Endodermal cell (in vitro differentiated cells): ENCODE data around the gene XIAP. TPM values are rescaled to one million over a fixed set of nuclear protein-coding genes. Genes with fewer than 3 reads are reported as not detected.
"Not testable (repeated sequence)": the region's sequence is repeated elsewhere in the genome, so short reads cannot be mapped to it uniquely, and the experiment has no call there.

Experiments
- DNase-seq: peaks from one replicate; pipeline ENCODE4 v3.0.0-alpha.2; 2017
- H3K27ac ChIP-seq: 2 replicates; pipeline ENCODE4 v1.5.1; 2013; ENCODE audit warnings: mild to moderate bottlenecking, low read depth, low read length, moderate library complexity
- H3K27me3 ChIP-seq: 2 replicates; pipeline ENCODE4 v1.6.1; 2013; ENCODE audit warnings: mild to moderate bottlenecking, low read length, moderate library complexity; ENCODE audit not compliant: insufficient read depth, control insufficient read depth, poor library complexity, severe bottlenecking
- H3K36me3 ChIP-seq: 2 replicates; pipeline ENCODE4 v1.7.0; 2013; ENCODE audit warnings: mild to moderate bottlenecking, low read length, moderate library complexity; ENCODE audit not compliant: control insufficient read depth, insufficient read depth
- H3K4me1 ChIP-seq: one replicate; pipeline ENCODE4 v1.7.0; 2013; ENCODE audit warnings: low read length; ENCODE audit not compliant: control insufficient read depth, insufficient read depth
- H3K4me3 ChIP-seq: 2 replicates; pipeline ENCODE4 v1.5.1; 2013; ENCODE audit warnings: mild to moderate bottlenecking, low read length, moderate library complexity
- H3K9ac ChIP-seq: 2 replicates; pipeline ENCODE4 v1.6.1; 2013; ENCODE audit warnings: mild to moderate bottlenecking, low read length, moderate library complexity; ENCODE audit not compliant: poor library complexity, severe bottlenecking; ENCODE audit errors: extremely low read depth
- H3K9me3 ChIP-seq: 2 replicates; pipeline ENCODE4 v1.6.1; 2013; ENCODE audit warnings: mild to moderate bottlenecking, low read length, moderate library complexity; ENCODE audit not compliant: control insufficient read depth
- H3K27ac Mint-ChIP-seq: 2 replicates; pipeline ENCODE4 v1.8.0; 2020; ENCODE audit warnings: mixed read lengths
- H3K27me3 Mint-ChIP-seq: 2 replicates; pipeline ENCODE4 v1.8.0; 2021; ENCODE audit warnings: mild to moderate bottlenecking, mixed read lengths; ENCODE audit not compliant: insufficient read depth
- H3K36me3 Mint-ChIP-seq: 2 replicates; pipeline ENCODE4 v1.8.0; 2020; ENCODE audit warnings: low read depth, mixed read lengths
- H3K4me1 Mint-ChIP-seq: 2 replicates; pipeline ENCODE4 v1.8.0; 2020; ENCODE audit warnings: mixed read lengths
- H3K4me3 Mint-ChIP-seq: 2 replicates; pipeline ENCODE4 v1.8.0; 2020; ENCODE audit warnings: mild to moderate bottlenecking, moderate library complexity, mixed read lengths
- H3K9me3 Mint-ChIP-seq: 2 replicates; pipeline ENCODE4 v1.8.0; 2020; ENCODE audit warnings: mild to moderate bottlenecking, mixed read lengths
- CTCF ChIP-seq: fragments of 200-600 bp; sonication (generic); conservative IDR thresholded peaks from 2 replicates; pipeline ENCODE4 v1.5.0; 2021; ENCODE audit warnings: antibody characterized with exemption, mild to moderate bottlenecking
- WGBS, 2 experiments: methylation state at CpG; one replicate each; pipeline versions ENCODE4 v1.1.5 to v1.1.7; 2013; ENCODE audit warnings: missing lambda C conversion rate in 2 of 2, mixed read lengths in 1 of 2; ENCODE audit not compliant: insufficient coverage in 1 of 2, insufficient read length in 1 of 2; 5-methylcytosine and 5-hydroxymethylcytosine counted together
- total RNA-seq, 2 donors: library from RNA; stranded (reverse); fragmentation: NEBNext Ultra II Directional in 1 of 2; extraction: Animal tissue kit (Norgen Biotek cat#: 25700) in 1 of 2; gene quantifications; 2 replicates in 1 of 2; 3 replicates in 1 of 2; pipeline ENCODE4 v1.2.1, GENCODE V29; 2021

Gene XIAP
- total RNA-seq, 2 donors from 2014 or later = 59.1 to 59.8 TPM

GRCh38 chrX:123924186-123924585 lies 64.3 kb downstream of the XIAP start:
- Histone ChIP-seq H3K27me3 (no peaks in the 10 kb centered on the region), H3K36me3 (no peaks in the 10 kb centered on the region), H3K27ac (no peak overlapping the region), H3K9ac (no peak overlapping the region), H3K4me1 (no peaks in the 10 kb centered on the region), H3K9me3 (no peaks in the 10 kb centered on the region), H3K4me3 (no peak overlapping the region)
- Mint-ChIP-seq H3K4me3 (no peak overlapping the region), H3K9me3 (peaks cover 48% of the 10 kb centered on the region), H3K4me1 (no peaks in the 10 kb centered on the region), H3K36me3 (no peaks in the 10 kb centered on the region), H3K27me3 (no peaks in the 10 kb centered on the region), H3K27ac (peak overlapping the region; percentile 18)
- no peak for TF ChIP-seq CTCF
- WGBS, 2 experiments = 32% methylated on average over 1 of the region's 1 CpG; no CpG with 5 or more reads in 1 of the 2 experiments
- DNase-seq = peak; percentile 67

- Histone ChIP-seq H3K36me3 (no peaks in the 10 kb centered on the region), H3K27ac (no peak overlapping the region), H3K4me1 (no peaks in the 10 kb centered on the region), H3K9ac (no peak overlapping the region), H3K9me3 (no peaks in the 10 kb centered on the region), H3K4me3 (no peak overlapping the region), H3K27me3 (no peaks in the 10 kb centered on the region)
- no peak overlapping the region for H3K4me3 Mint-ChIP-seq
- H3K27me3 Mint-ChIP-seq = no peaks in the 10 kb centered on the region
- H3K27ac Mint-ChIP-seq = no peak overlapping the region
- 95% methylated on average over 2 of the region's 2 CpGs; no CpG with 5 or more reads in 1 of the 2 experiments for WGBS, 2 experiments
- no peak for TF ChIP-seq CTCF
- peaks cover 63% of the 10 kb centered on the region for H3K9me3 Mint-ChIP-seq
- no peaks in the 10 kb centered on the region for H3K4me1 Mint-ChIP-seq
- no peak for DNase-seq
- H3K36me3 Mint-ChIP-seq = peaks cover 5% of the 10 kb centered on the region
These were observed 68.0 kb downstream of the XIAP start for GRCh38 chrX:123927845-123928244.

GRCh38 chrX:123932055-123932454 lies 72.2 kb downstream of the XIAP start:
- not testable (repeated sequence) for H3K4me3 ChIP-seq, H3K27me3 ChIP-seq, H3K9me3 ChIP-seq, H3K4me1 ChIP-seq, DNase-seq, H3K4me1 Mint-ChIP-seq, H3K27ac Mint-ChIP-seq, H3K9ac ChIP-seq, H3K4me3 Mint-ChIP-seq, H3K36me3 Mint-ChIP-seq, H3K27me3 Mint-ChIP-seq, H3K27ac ChIP-seq, H3K36me3 ChIP-seq
- 84% methylated on average over 2 of the region's 2 CpGs; no CpG with 5 or more reads in 1 of the 2 experiments for WGBS, 2 experiments
- H3K9me3 Mint-ChIP-seq = peaks cover 62% of the 10 kb centered on the region

- no peak for TF ChIP-seq CTCF
- Histone ChIP-seq H3K9ac (no peak overlapping the region), H3K4me1 (no peaks in the 10 kb centered on the region), H3K36me3 (no peaks in the 10 kb centered on the region), H3K27me3 (no peaks in the 10 kb centered on the region), H3K4me3 (no peak overlapping the region), H3K9me3 (no peaks in the 10 kb centered on the region), H3K27ac (no peak overlapping the region)
- Mint-ChIP-seq H3K27ac (no peak overlapping the region), H3K36me3 (no peaks in the 10 kb centered on the region), H3K9me3 (peaks cover 28% of the 10 kb centered on the region), H3K4me1 (no peaks in the 10 kb centered on the region), H3K4me3 (no peak overlapping the region), H3K27me3 (no peaks in the 10 kb centered on the region)
- no peak for DNase-seq
- WGBS, 2 experiments = no CpG with 5 or more reads among the region's 1 CpG
These were observed 83.2 kb downstream of the XIAP start for GRCh38 chrX:123943074-123943473.
